Spleen (tissue), 13 donors: ENCODE results near the gene CCDC9. TPM values are rescaled to one million over a fixed set of nuclear protein-coding genes. Genes with fewer than 3 reads are reported as not detected.

Experiments
- DNase-seq: peaks from one replicate; pipeline ENCODE4 v3.0.0-alpha.2; 2020
- H3K27ac ChIP-seq, 8 donors: fragments of 200-600 bp; sonication (generic) in 7 of 8; 1 replicate in 4 of 8; 2 replicates in 4 of 8; pipeline versions ENCODE4 v1.5.0 to v1.8.0; 2016 to 2021; ENCODE audit warnings: inconsistent platforms in 4 of 8, mild to moderate bottlenecking in 4 of 8, moderate library complexity in 1 of 8
- H3K27me3 ChIP-seq, 7 donors: fragments of 200-600 bp; sonication (generic) in 6 of 7; replicated peaks in 1 of 7; 1 replicate in 4 of 7; 2 replicates in 3 of 7; pipeline versions ENCODE4 v1.5.0 to v1.8.0; 2016 to 2021; ENCODE audit warnings: inconsistent platforms in 3 of 7, mild to moderate bottlenecking in 1 of 7
- H3K36me3 ChIP-seq, 6 donors: fragments of 200-600 bp; sonication (generic) in 5 of 6; 1 replicate in 4 of 6; 2 replicates in 2 of 6; pipeline versions ENCODE4 v1.5.0 to v1.8.0; 2016 to 2021; ENCODE audit warnings: inconsistent platforms in 2 of 6
- H3K4me1 ChIP-seq, 6 donors: fragments of 200-600 bp; sonication (generic) in 5 of 6; 1 replicate in 3 of 6; 2 replicates in 3 of 6; pipeline versions ENCODE4 v1.5.0 to v1.8.0; 2016 to 2021; ENCODE audit warnings: inconsistent platforms in 3 of 6
- H3K4me3 ChIP-seq, 8 donors: fragments of 200-600 bp; sonication (generic) in 7 of 8; 1 replicate in 4 of 8; 2 replicates in 4 of 8; pipeline versions ENCODE4 v1.5.0 to v1.8.0; 2016 to 2021; ENCODE audit warnings: inconsistent platforms in 4 of 8, mild to moderate bottlenecking in 4 of 8, moderate library complexity in 2 of 8
- H3K9me3 ChIP-seq, 8 donors: fragments of 200-600 bp; sonication (generic) in 7 of 8; 1 replicate in 4 of 8; 2 replicates in 4 of 8; pipeline versions ENCODE4 v1.5.0 to v1.8.0; 2016 to 2021; ENCODE audit warnings: inconsistent platforms in 4 of 8
- CTCF ChIP-seq, 11 experiments: fragments of 200-600 bp in 7 of 11; fragments of 450-650 bp in 4 of 11; sonication (generic) in 4 of 11; IDR thresholded peaks in 8 of 11; conservative IDR thresholded peaks in 3 of 11; 1 replicate in 7 of 11; 2 replicates in 4 of 11; pipeline versions ENCODE4 v1.4.0 to v1.8.0; 2016 to 2021; ENCODE audit warnings: antibody characterized with exemption in 11 of 11, inconsistent platforms in 4 of 11, mild to moderate bottlenecking in 1 of 11
- POLR2A ChIP-seq, 3 donors: fragments of 450-650 bp; IDR thresholded peaks; one replicate each; pipeline ENCODE4 v1.5.1; 2017; ENCODE audit warnings: antibody characterized with exemption in 3 of 3, mild to moderate bottlenecking in 1 of 3
- POLR2AphosphoS5 ChIP-seq, 3 donors: sonication (generic); formaldehyde crosslinking; IDR thresholded peaks; one replicate each; pipeline ENCODE4 v1.5.1; 2017; ENCODE audit warnings: antibody characterized with exemption in 3 of 3
- WGBS, 5 donors: extraction: QIAGEN DNeasy Blood & Tissue Kit in 3 of 5; methylation state at CpG; one replicate each; pipeline versions ENCODE4 v1.1.5 to v1.1.7; 2013 to 2018; 5-methylcytosine and 5-hydroxymethylcytosine counted together
- intact Hi-C: fragments of 100-400 bp; cut with DNase I; formaldehyde crosslinking; loops from one replicate; pipeline ENCODE4 v1.15.0; 2023; ENCODE audit warnings: low total_unique reads
- long read RNA-seq, 2 donors: transcript quantifications; one replicate each; lab custom pipeline, GENCODE V29; 2026
- polyA plus RNA-seq, 3 donors: library from polyadenylated mRNA; stranded (reverse); fragments of 200-250 nt; gene quantifications; one replicate each; pipeline ENCODE4 v1.2.1, GENCODE V29; 2013
- total RNA-seq, 7 donors: library from RNA; depleted of rRNA in 3 of 7; stranded (reverse); fragments of >200 nt in 3 of 7; fragmentation: NEBNext Ultra II Directional in 4 of 7; extraction: Animal tissue kit (Norgen Biotek cat#: 25700) in 4 of 7; gene quantifications; one replicate each; pipeline versions ENCODE4 v1.1.0 to v1.2.1, GENCODE V29; 2016 to 2021
- donor health status: healthy with polysubstance abuse.
- donor health status: DM: no; HTN: no; CAD: no; lungs with moderate emphysema.
- donor health status: DM: no; HTN: no; CAD: no.
- donor health status: Bipolar disorder and iron deficiency.
- donor health status: healthy.
- donor health status: DM: no; HTN: no; CAD: no.
- donor health status: DM: yes; HTN: yes; CAD: no.

Gene CCDC9
- total RNA-seq (10 to 100 TPM; 13.0 to 43.0 (median 32.6) TPM), polyA plus RNA-seq (10 to 100 TPM; 11.0 to 38.7 (median 15.9) TPM)
- long read RNA-seq, donor 1, partial matches to known transcripts, result 0 of 2 reads
- long read RNA-seq, donor 1, other reads (novel, unspliced or antisense), result 0 of 2 reads
- long read RNA-seq, donor 2, partial matches to known transcripts, result 0 of 1 reads
- long read RNA-seq, donor 2, other reads (novel, unspliced or antisense), result 0 of 1 reads

- no peaks in the 10 kb centered on the region for H3K9me3 ChIP-seq
- H3K4me1 ChIP-seq, result peaks cover 14 to 51% (median 39%) of the 10 kb centered on the region in 6 donors
- H3K27ac ChIP-seq, result peak within 1 kb of the TSS; percentile 82 to 98 (median 92)
- peaks cover 0 to 30% (median 28%) of the 10 kb centered on the region in 6 donors for H3K36me3 ChIP-seq
- H3K4me3 ChIP-seq, result peak within 1 kb of the TSS; percentile 33 to 77 (median 44)
- intact Hi-C loops, result no loop called here
- TF ChIP-seq POLR2A (IDR thresholded peaks at IDR 0.05) (peak; percentile 23 to 54 (median 31)), POLR2AphosphoS5 (IDR thresholded peaks at IDR 0.05) (peak; percentile 96 to 99 (median 98)), CTCF (IDR thresholded peaks at IDR 0.05 in 8 of 11, conservative IDR thresholded peaks at IDR 0.05 in 3 of 11) (peak in 1 of 11 experiments; percentile 7)
- WGBS, 5 donors, result 17 to 38% (median 21%) methylated on average over 37 to 60 of the region's 60 CpGs
- H3K27me3 ChIP-seq, result no peaks in the 10 kb centered on the region
- DNase-seq, result peak; percentile 99
Measured at GRCh38 chr19:47255879-47256692, at the start of gene CCDC9. CCDC9 (plus strand) TSS chr19:47256525; CDS start chr19:47258401, 1,876 bp downstream.

GRCh38 chr19:47209319-47210179, 46.8 kb upstream of the CCDC9 start:
- peaks cover 4 to 16% (median 12%) of the 10 kb centered on the region in 6 donors for H3K4me1 ChIP-seq
- intact Hi-C loops, result loop anchor here (5.0 kb wide), 1 partner anchor 33 kb away; no protein-coding TSS in a partner anchor
- no peak overlapping the region for H3K4me3 ChIP-seq
- 86 to 95% (median 88%) methylated on average over 13 of the region's 13 CpGs for WGBS, 5 donors
- no peaks in the 10 kb centered on the region for H3K27me3 ChIP-seq
- TF ChIP-seq CTCF (IDR thresholded peaks at IDR 0.05 in 8 of 11, conservative IDR thresholded peaks at IDR 0.05 in 3 of 11) (no peak), POLR2A (IDR thresholded peaks at IDR 0.05) (no peak), POLR2AphosphoS5 (IDR thresholded peaks at IDR 0.05) (no peak)
- peaks cover 0 to 61% (median 49%) of the 10 kb centered on the region in 6 donors for H3K36me3 ChIP-seq
- H3K9me3 ChIP-seq, result no peaks in the 10 kb centered on the region
- no peak for DNase-seq
- H3K27ac ChIP-seq, result no peak overlapping the region

- Histone ChIP-seq H3K27me3 (no peaks in the 10 kb centered on the region), H3K36me3 (peaks cover 0 to 55% (median 43%) of the 10 kb centered on the region in 6 donors), H3K4me3 (no peak overlapping the region), H3K4me1 (peaks cover 4 to 16% (median 12%) of the 10 kb centered on the region in 6 donors), H3K27ac (peak overlapping the region in 2 of 8 donors; percentile 70 to 73), H3K9me3 (no peaks in the 10 kb centered on the region)
- no peak for TF ChIP-seq CTCF (IDR thresholded peaks at IDR 0.05 in 8 of 11, conservative IDR thresholded peaks at IDR 0.05 in 3 of 11)
- intact Hi-C loops, result no loop called here
- no peak for DNase-seq
Measured at GRCh38 chr19:47210180-47210490, 46.2 kb upstream of the CCDC9 start.
